Prostate gland (tissue), 2 donors: ENCODE measurements around the gene GLTPD2. TPM values are rescaled to one million over a fixed set of nuclear protein-coding genes. Genes with fewer than 3 reads are reported as not detected.

Experiments used
- DNase-seq: peaks from one replicate; pipeline ENCODE4 v3.0.0-alpha.2; 2019; ENCODE audit warnings: low spot score
- H3K27ac ChIP-seq, 2 donors: fragments of 200-600 bp; sonication (generic); 2 replicates each; pipeline ENCODE4 v1.5.1; 2017 to 2019
- H3K27me3 ChIP-seq: fragments of 200-600 bp; sonication (generic); replicated peaks from 2 replicates; pipeline ENCODE4 v1.5.1; 2019; ENCODE audit not compliant: insufficient read depth
- H3K36me3 ChIP-seq, 2 donors: fragments of 200-600 bp; sonication (generic); 1 replicate in 1 of 2; 2 replicates in 1 of 2; pipeline versions ENCODE4 v1.5.1 to v1.8.1; 2017 to 2019
- H3K4me1 ChIP-seq: fragments of 200-600 bp; sonication (generic); replicated peaks from 2 replicates; pipeline ENCODE4 v1.5.1; 2019
- H3K4me3 ChIP-seq, 2 donors: fragments of 200-600 bp; sonication (generic); 2 replicates each; pipeline ENCODE4 v1.5.1; 2017 to 2019
- H3K9me3 ChIP-seq: fragments of 200-600 bp; sonication (generic); 2 replicates; pipeline ENCODE4 v1.5.1; 2017
- CTCF ChIP-seq, 4 experiments: fragments of 200-600 bp in 2 of 4; fragments of 450-650 bp in 2 of 4; sonication (generic) in 2 of 4; IDR thresholded peaks; 1 replicate in 3 of 4; 2 replicates in 1 of 4; pipeline ENCODE4 v1.5.1; 2016 to 2019; ENCODE audit warnings: antibody characterized with exemption in 4 of 4, mild to moderate bottlenecking in 2 of 4, moderate library complexity in 2 of 4
- POLR2A ChIP-seq: fragments of 450-650 bp; IDR thresholded peaks from one replicate; pipeline ENCODE4 v1.6.1; 2016; ENCODE audit warnings: antibody characterized with exemption, mild to moderate bottlenecking
- POLR2AphosphoS5 ChIP-seq: sonication (generic); formaldehyde crosslinking; IDR thresholded peaks from one replicate; pipeline ENCODE4 v1.6.1; 2017; ENCODE audit warnings: antibody characterized with exemption
- WGBS: methylation state at CpG from one replicate; pipeline ENCODE4 v1.1.5; 2018; 5-methylcytosine and 5-hydroxymethylcytosine counted together
- intact Hi-C: fragments of 100-400 bp; cut with DNase I; formaldehyde crosslinking; loops from one replicate; pipeline ENCODE4 v1.14.2; 2022
- total RNA-seq, 2 donors: library from RNA; depleted of rRNA; stranded (reverse); fragments of >200 nt; gene quantifications; one replicate each; pipeline ENCODE4 v1.1.0, GENCODE V29; 2016

GLTPD2 gene
- total RNA-seq, 2 donors from 2014 or later: not detected

- Histone ChIP-seq H3K27ac (no peak overlapping the region), H3K4me3 (no peak overlapping the region), H3K36me3 (no peaks in the 10 kb centered on the region), H3K9me3 (no peaks in the 10 kb centered on the region), H3K4me1 (peaks cover 4% of the 10 kb centered on the region), H3K27me3 (no peaks in the 10 kb centered on the region)
- TF ChIP-seq POLR2A: no peak
- WGBS: 94% methylated on average over 12 of the region's 12 CpGs
- DNase-seq: no peak
- intact Hi-C loops: no loop called here
Observed at GRCh38 chr17:4811471-4811870, 22.7 kb downstream of the GLTPD2 start.

- no peaks in the 10 kb centered on the region for H3K27me3 ChIP-seq
- H3K27ac ChIP-seq: no peak overlapping the region
- no peak for DNase-seq
- H3K4me3 ChIP-seq: no peak overlapping the region
- no peak for TF ChIP-seq POLR2AphosphoS5
- TF ChIP-seq POLR2A: no peak
- TF ChIP-seq CTCF (IDR thresholded peaks at IDR 0.05): no peak
- intact Hi-C loops: no loop called here
- H3K9me3 ChIP-seq: no peaks in the 10 kb centered on the region
- peaks cover 0 to 6% of the 10 kb centered on the region in 2 donors for H3K36me3 ChIP-seq
- H3K4me1 ChIP-seq: peaks cover 4% of the 10 kb centered on the region
- WGBS: 90% methylated on average over 7 of the region's 7 CpGs
Observed at GRCh38 chr17:4812690-4813089, 23.9 kb downstream of the GLTPD2 start.

GRCh38 chr17:4815043-4815675, 26.4 kb downstream of the GLTPD2 start:
- Histone ChIP-seq H3K27me3 (no peaks in the 10 kb centered on the region), H3K4me1 (no peaks in the 10 kb centered on the region), H3K36me3 (peaks cover 0 to 6% of the 10 kb centered on the region in 2 donors), H3K9me3 (no peaks in the 10 kb centered on the region), H3K4me3 (no peak overlapping the region), H3K27ac (no peak overlapping the region)
- DNase-seq: no peak
- TF ChIP-seq POLR2A (no peak), CTCF (IDR thresholded peaks at IDR 0.05) (no peak), POLR2AphosphoS5 (no peak)
- intact Hi-C loops: no loop called here
- WGBS: 77% methylated on average over 7 of the region's 7 CpGs

- Histone ChIP-seq H3K27me3 (no peaks in the 10 kb centered on the region), H3K4me3 (no peak overlapping the region), H3K36me3 (peaks cover 0 to 6% of the 10 kb centered on the region in 2 donors), H3K9me3 (no peaks in the 10 kb centered on the region), H3K4me1 (no peaks in the 10 kb centered on the region), H3K27ac (no peak overlapping the region)
- intact Hi-C loops: no loop called here
- 93% methylated on average over 13 of the region's 13 CpGs for WGBS
- TF ChIP-seq CTCF (IDR thresholded peaks at IDR 0.05) (no peak), POLR2AphosphoS5 (no peak), POLR2A (no peak)
- no peak for DNase-seq
Observed at GRCh38 chr17:4816826-4817225, 28.1 kb downstream of the GLTPD2 start.

GRCh38 chr17:4818276-4818675, 29.5 kb downstream of the GLTPD2 start:
- no peak overlapping the region for H3K4me3 ChIP-seq
- no peak for DNase-seq
- H3K27ac ChIP-seq: no peak overlapping the region
- TF ChIP-seq CTCF (IDR thresholded peaks at IDR 0.05) (no peak), POLR2A (no peak), POLR2AphosphoS5 (no peak)
- peaks cover 0 to 6% of the 10 kb centered on the region in 2 donors for H3K36me3 ChIP-seq
- no peaks in the 10 kb centered on the region for H3K4me1 ChIP-seq
- H3K9me3 ChIP-seq: no peaks in the 10 kb centered on the region
- intact Hi-C loops: no loop called here
- 77% methylated on average over 12 of the region's 12 CpGs for WGBS
- H3K27me3 ChIP-seq: no peaks in the 10 kb centered on the region
